Liver (tissue), 9 donors: ENCODE results near the gene ING5. TPM values are rescaled to one million over a fixed set of nuclear protein-coding genes. Genes with fewer than 3 reads are reported as not detected.
A peak's percentile ranks its signal among the peaks of the same experiment; 100 is the strongest.

Experiments used
- DNase-seq: peaks from one replicate; pipeline ENCODE4 v3.0.0-alpha.2; 2017; ENCODE audit warnings: low spot score
- H3K27ac ChIP-seq, 2 donors: one replicate each; pipeline ENCODE4 v1.7.0; 2013; ENCODE audit warnings: inconsistent platforms in 2 of 2, low read length in 2 of 2, control low read depth in 1 of 2, low read depth in 1 of 2, mild to moderate bottlenecking in 1 of 2
- H3K27me3 ChIP-seq, 4 donors: one replicate each; pipeline versions ENCODE4 v1.6.1 to v1.7.0; 2013; ENCODE audit warnings: low read length in 3 of 4, inconsistent platforms in 1 of 4, mild to moderate bottlenecking in 1 of 4, moderate library complexity in 1 of 4; ENCODE audit not compliant: control insufficient read depth in 4 of 4, insufficient read depth in 4 of 4
- H3K36me3 ChIP-seq, 4 donors: one replicate each; pipeline versions ENCODE4 v1.6.1 to v1.7.0; 2013; ENCODE audit warnings: low read length in 3 of 4, mild to moderate bottlenecking in 3 of 4, low read depth in 1 of 4, moderate library complexity in 1 of 4; ENCODE audit not compliant: control insufficient read depth in 4 of 4, insufficient read depth in 3 of 4
- H3K4me1 ChIP-seq, 4 donors: one replicate each; pipeline versions ENCODE4 v1.6.1 to v1.7.0; 2013; ENCODE audit warnings: low read length in 3 of 4, mild to moderate bottlenecking in 3 of 4, moderate library complexity in 1 of 4; ENCODE audit not compliant: control insufficient read depth in 4 of 4, insufficient read depth in 4 of 4
- H3K4me3 ChIP-seq, 3 donors: one replicate each; pipeline versions ENCODE4 v1.6.1 to v1.7.0; 2013; ENCODE audit warnings: low read length in 3 of 3, control low read depth in 1 of 3, low read depth in 1 of 3, mild to moderate bottlenecking in 1 of 3
- H3K9ac ChIP-seq, 2 donors: one replicate each; pipeline ENCODE4 v1.7.0; 2013; ENCODE audit warnings: low read length in 2 of 2, mild to moderate bottlenecking in 2 of 2, moderate library complexity in 2 of 2, control low read depth in 1 of 2, low read depth in 1 of 2
- H3K9me3 ChIP-seq, 4 donors: one replicate each; pipeline versions ENCODE4 v1.6.1 to v1.7.0; 2013; ENCODE audit warnings: low read length in 3 of 4; ENCODE audit not compliant: control insufficient read depth in 4 of 4
- EGR1 ChIP-seq, 2 donors: IDR thresholded peaks; 2 replicates each; pipeline ENCODE4 v1.6.1; 2016 to 2018; ENCODE audit warnings: antibody characterized with exemption in 2 of 2, low read depth in 2 of 2
- FOXA1 ChIP-seq: IDR thresholded peaks from 2 replicates; pipeline ENCODE4 v1.6.1; 2016; ENCODE audit warnings: antibody characterized with exemption
- FOXA2 ChIP-seq: IDR thresholded peaks from 2 replicates; pipeline ENCODE4 v1.6.1; 2016; ENCODE audit warnings: antibody characterized with exemption
- GABPA ChIP-seq, 2 donors: IDR thresholded peaks in 1 of 2; conservative IDR thresholded peaks in 1 of 2; 2 replicates each; pipeline ENCODE4 v1.6.1; 2016; ENCODE audit warnings: antibody characterized with exemption in 2 of 2, mild to moderate bottlenecking in 1 of 2, moderate library complexity in 1 of 2
- HNF4A ChIP-seq, 2 donors: conservative IDR thresholded peaks; 2 replicates each; pipeline ENCODE4 v1.6.1; 2016; ENCODE audit warnings: antibody characterized with exemption in 2 of 2, mild to moderate bottlenecking in 2 of 2
- HNF4G ChIP-seq: IDR thresholded peaks from 2 replicates; pipeline ENCODE4 v1.6.1; 2016; ENCODE audit warnings: antibody characterized with exemption
- JUND ChIP-seq, 2 donors: IDR thresholded peaks; 2 replicates each; pipeline ENCODE4 v1.6.1; 2016; ENCODE audit warnings: antibody characterized with exemption in 2 of 2
- NR2F2 ChIP-seq: IDR thresholded peaks from 2 replicates; pipeline ENCODE4 v1.6.1; 2016; ENCODE audit warnings: antibody characterized with exemption
- RAD21 ChIP-seq, 2 donors: IDR thresholded peaks; 2 replicates each; pipeline ENCODE4 v1.6.1; 2016; ENCODE audit warnings: antibody characterized with exemption in 2 of 2, mild to moderate bottlenecking in 2 of 2
- RXRA ChIP-seq, 2 donors: IDR thresholded peaks; 2 replicates each; pipeline ENCODE4 v1.6.1; 2017 to 2018; ENCODE audit warnings: antibody characterized with exemption in 2 of 2, mild to moderate bottlenecking in 1 of 2
- TAF1 ChIP-seq: conservative IDR thresholded peaks from 2 replicates; pipeline ENCODE4 v1.6.1; 2016; ENCODE audit warnings: antibody characterized with exemption, mild to moderate bottlenecking
- YY1 ChIP-seq: IDR thresholded peaks from 2 replicates; pipeline ENCODE4 v1.6.1; 2016; ENCODE audit warnings: antibody characterized with exemption, mild to moderate bottlenecking
- WGBS: extraction: QIAGEN DNeasy Blood & Tissue Kit; methylation state at CpG from one replicate; pipeline ENCODE4 v1.1.7; 2013; 5-methylcytosine and 5-hydroxymethylcytosine counted together
- polyA plus RNA-seq, 2 donors: library from polyadenylated mRNA; stranded (reverse) in 1 of 2; unstranded in 1 of 2; fragments of 200-250 nt in 1 of 2; fragments of >200 nt in 1 of 2; fragmentation: Nextera tagmentation in 1 of 2; extraction: Ambion mirVana in 1 of 2; gene quantifications; one replicate each; pipeline versions ENCODE4 v1.2.1 to v1.2.3, GENCODE V29; 2013 to 2015
- total RNA-seq, 2 donors: library from RNA; depleted of rRNA; stranded (reverse); fragments of >200 nt; gene quantifications; one replicate each; pipeline ENCODE4 v1.2.3, GENCODE V29; 2014
- TF ChIP-seq, protein P1 (sequence below): IDR thresholded peaks from 2 replicates; pipeline ENCODE4 v1.6.1; 2016; ENCODE audit warnings: antibody characterized with exemption
- TF ChIP-seq, protein P2 (sequence below): IDR thresholded peaks from 2 replicates; pipeline ENCODE4 v1.6.1; 2016; ENCODE audit warnings: antibody characterized with exemption
- TF ChIP-seq, protein P3 (sequence below): IDR thresholded peaks from 2 replicates; pipeline ENCODE4 v1.6.1; 2016; ENCODE audit warnings: antibody characterized with exemption
- TF ChIP-seq, protein P4 (sequence below): fragments of 150-350 bp; IDR thresholded peaks from 2 replicates; pipeline ENCODE4 v1.5.1; 2017; ENCODE audit warnings: improper control_type of control experiment, low read depth, low read length; ENCODE audit not compliant: missing input control
- TF ChIP-seq, protein P5 (sequence below): IDR thresholded peaks from 2 replicates; pipeline ENCODE4 v1.6.1; 2016; ENCODE audit warnings: antibody characterized with exemption, mild to moderate bottlenecking
- donor health status: healthy.
- donor health status: healthy.
- donor health status: healthy.
- donor health status: healthy.
- donor health status: healthy.

Gene ING5
- total and polyA plus RNA-seq, 4 donors: 7.2 to 24.2 (median 13.9) TPM

DNA sequence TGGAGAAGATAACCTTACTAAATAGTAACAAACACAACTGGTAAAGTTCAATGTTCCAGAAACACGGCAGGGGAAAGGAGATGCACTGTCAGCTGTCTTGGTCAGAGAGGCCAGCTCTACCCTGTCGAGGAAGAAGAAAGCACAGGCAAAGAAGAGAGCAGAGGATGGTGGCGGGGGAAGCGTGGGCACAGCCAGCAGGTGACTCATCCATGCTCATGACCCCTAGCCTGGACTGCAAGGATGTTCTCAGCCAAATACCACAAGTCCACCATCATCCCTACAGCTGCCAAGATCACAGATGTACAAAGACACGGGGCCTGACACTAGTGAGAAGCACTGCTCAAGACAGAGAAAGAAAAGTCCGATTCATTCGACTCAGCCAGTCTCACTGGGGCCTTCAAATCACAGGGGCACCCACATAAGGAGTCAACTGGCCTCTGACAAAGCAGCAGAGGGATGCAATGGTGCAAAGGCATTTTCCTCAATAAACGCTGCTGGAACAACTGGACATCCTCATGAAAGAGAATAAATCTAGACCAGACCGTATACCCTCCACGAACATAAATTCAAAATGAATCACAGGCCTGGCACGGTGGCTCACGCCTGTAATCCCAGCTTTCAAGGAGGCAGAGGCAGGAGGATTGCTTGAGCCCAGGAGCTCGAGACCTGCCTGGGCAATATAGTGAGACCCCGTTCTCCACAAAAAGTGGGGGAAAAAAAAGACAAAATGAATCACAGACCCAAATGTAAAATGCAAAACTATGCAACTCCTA lies 20.8 kb upstream of the ING5 start (continued):
- TF ChIP-seq, protein P1, sequence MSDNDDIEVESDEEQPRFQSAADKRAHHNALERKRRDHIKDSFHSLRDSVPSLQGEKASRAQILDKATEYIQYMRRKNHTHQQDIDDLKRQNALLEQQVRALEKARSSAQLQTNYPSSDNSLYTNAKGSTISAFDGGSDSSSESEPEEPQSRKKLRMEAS: no peak
- TF ChIP-seq FOXA1: no peak
- TF ChIP-seq, protein P2, sequence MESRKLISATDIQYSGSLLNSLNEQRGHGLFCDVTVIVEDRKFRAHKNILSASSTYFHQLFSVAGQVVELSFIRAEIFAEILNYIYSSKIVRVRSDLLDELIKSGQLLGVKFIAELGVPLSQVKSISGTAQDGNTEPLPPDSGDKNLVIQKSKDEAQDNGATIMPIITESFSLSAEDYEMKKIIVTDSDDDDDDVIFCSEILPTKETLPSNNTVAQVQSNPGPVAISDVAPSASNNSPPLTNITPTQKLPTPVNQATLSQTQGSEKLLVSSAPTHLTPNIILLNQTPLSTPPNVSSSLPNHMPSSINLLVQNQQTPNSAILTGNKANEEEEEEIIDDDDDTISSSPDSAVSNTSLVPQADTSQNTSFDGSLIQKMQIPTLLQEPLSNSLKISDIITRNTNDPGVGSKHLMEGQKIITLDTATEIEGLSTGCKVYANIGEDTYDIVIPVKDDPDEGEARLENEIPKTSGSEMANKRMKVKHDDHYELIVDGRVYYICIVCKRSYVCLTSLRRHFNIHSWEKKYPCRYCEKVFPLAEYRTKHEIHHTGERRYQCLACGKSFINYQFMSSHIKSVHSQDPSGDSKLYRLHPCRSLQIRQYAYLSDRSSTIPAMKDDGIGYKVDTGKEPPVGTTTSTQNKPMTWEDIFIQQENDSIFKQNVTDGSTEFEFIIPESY: no peak

DNA sequence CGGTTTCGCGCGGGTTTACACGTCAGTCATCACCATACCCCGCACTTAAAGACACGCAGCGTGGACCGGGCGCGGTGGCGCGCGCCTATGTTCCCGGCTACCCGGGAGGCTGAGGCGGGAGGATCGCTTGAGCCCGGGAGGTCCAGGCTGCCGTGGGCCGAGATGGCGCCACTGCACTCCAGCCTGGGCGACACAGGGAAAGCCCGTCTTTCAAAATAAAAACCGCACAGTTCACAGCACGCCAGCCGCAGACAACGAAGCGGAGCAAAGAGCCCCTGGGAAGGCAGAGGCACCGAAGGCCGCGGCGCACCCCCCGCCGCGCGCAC lies 15.6 kb upstream of the ING5 start:
- TF ChIP-seq TAF1: no peak
- no peak for TF ChIP-seq GABPA (IDR thresholded peaks at IDR 0.05 in 1 of 2, conservative IDR thresholded peaks at IDR 0.05 in 1 of 2)
- TF ChIP-seq RAD21 (IDR thresholded peaks at IDR 0.05): no peak
- no peak for TF ChIP-seq EGR1 (IDR thresholded peaks at IDR 0.05; ENCODE audit: low read depth in 2 of 2)
- TF ChIP-seq, protein P3, sequence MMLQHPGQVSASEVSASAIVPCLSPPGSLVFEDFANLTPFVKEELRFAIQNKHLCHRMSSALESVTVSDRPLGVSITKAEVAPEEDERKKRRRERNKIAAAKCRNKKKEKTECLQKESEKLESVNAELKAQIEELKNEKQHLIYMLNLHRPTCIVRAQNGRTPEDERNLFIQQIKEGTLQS: no peak
- TF ChIP-seq HNF4A (conservative IDR thresholded peaks at IDR 0.05): no peak
- TF ChIP-seq, protein P2: no peak
- TF ChIP-seq FOXA2: no peak
- TF ChIP-seq, protein P4, sequence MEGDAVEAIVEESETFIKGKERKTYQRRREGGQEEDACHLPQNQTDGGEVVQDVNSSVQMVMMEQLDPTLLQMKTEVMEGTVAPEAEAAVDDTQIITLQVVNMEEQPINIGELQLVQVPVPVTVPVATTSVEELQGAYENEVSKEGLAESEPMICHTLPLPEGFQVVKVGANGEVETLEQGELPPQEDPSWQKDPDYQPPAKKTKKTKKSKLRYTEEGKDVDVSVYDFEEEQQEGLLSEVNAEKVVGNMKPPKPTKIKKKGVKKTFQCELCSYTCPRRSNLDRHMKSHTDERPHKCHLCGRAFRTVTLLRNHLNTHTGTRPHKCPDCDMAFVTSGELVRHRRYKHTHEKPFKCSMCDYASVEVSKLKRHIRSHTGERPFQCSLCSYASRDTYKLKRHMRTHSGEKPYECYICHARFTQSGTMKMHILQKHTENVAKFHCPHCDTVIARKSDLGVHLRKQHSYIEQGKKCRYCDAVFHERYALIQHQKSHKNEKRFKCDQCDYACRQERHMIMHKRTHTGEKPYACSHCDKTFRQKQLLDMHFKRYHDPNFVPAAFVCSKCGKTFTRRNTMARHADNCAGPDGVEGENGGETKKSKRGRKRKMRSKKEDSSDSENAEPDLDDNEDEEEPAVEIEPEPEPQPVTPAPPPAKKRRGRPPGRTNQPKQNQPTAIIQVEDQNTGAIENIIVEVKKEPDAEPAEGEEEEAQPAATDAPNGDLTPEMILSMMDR: no peak
- no peak for TF ChIP-seq NR2F2
- TF ChIP-seq FOXA1: no peak
- TF ChIP-seq RXRA (IDR thresholded peaks at IDR 0.05): no peak
- TF ChIP-seq, protein P1: no peak
- no peak for TF ChIP-seq JUND (IDR thresholded peaks at IDR 0.05)
- TF ChIP-seq, protein P5, sequence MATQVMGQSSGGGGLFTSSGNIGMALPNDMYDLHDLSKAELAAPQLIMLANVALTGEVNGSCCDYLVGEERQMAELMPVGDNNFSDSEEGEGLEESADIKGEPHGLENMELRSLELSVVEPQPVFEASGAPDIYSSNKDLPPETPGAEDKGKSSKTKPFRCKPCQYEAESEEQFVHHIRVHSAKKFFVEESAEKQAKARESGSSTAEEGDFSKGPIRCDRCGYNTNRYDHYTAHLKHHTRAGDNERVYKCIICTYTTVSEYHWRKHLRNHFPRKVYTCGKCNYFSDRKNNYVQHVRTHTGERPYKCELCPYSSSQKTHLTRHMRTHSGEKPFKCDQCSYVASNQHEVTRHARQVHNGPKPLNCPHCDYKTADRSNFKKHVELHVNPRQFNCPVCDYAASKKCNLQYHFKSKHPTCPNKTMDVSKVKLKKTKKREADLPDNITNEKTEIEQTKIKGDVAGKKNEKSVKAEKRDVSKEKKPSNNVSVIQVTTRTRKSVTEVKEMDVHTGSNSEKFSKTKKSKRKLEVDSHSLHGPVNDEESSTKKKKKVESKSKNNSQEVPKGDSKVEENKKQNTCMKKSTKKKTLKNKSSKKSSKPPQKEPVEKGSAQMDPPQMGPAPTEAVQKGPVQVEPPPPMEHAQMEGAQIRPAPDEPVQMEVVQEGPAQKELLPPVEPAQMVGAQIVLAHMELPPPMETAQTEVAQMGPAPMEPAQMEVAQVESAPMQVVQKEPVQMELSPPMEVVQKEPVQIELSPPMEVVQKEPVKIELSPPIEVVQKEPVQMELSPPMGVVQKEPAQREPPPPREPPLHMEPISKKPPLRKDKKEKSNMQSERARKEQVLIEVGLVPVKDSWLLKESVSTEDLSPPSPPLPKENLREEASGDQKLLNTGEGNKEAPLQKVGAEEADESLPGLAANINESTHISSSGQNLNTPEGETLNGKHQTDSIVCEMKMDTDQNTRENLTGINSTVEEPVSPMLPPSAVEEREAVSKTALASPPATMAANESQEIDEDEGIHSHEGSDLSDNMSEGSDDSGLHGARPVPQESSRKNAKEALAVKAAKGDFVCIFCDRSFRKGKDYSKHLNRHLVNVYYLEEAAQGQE: no peak
- no peak for TF ChIP-seq YY1
- no peak for TF ChIP-seq HNF4G

More for the DNA sequence above, 15.6 kb upstream of the ING5 start:
- Histone ChIP-seq H3K27ac (peak overlapping the region; percentile 34 to 60), H3K9ac (peak overlapping the region in 1 of 2 donors; percentile 69), H3K36me3 (peaks cover 2 to 6% (median 4%) of the 10 kb centered on the region in 4 donors), H3K4me1 (peaks cover 4 to 22% (median 17%) of the 10 kb centered on the region in 4 donors), H3K4me3 (peak overlapping the region; percentile 85 to 95 (median 94)), H3K27me3 (no peaks in the 10 kb centered on the region), H3K9me3 (no peaks in the 10 kb centered on the region)
- under 1% methylated on average over 37 of the region's 37 CpGs for WGBS
- no peak for DNase-seq
